ENCODE measurements around the gene TOMM6.

Gene TOMM6

DNA sequence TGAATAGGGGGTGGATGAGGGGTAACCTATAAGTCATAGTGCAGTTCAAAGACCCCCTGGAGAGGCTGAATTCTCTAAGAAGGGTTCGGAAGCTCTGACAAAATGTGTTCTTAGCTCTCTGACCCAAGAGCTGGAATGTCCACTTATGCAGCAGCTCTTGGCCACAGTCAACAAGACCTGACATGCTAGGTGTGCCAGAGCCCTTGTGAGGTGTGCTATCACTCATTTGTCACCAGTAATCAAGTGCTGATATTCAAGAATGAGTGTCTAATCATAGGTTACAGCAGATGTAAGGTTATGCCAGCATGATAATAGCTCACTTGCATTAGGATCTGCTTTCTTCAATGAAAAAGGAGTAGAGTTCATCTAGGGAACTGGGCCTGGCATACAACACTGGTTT lies 28.1 kb downstream of the TOMM6 start:
- H2AFZ ChIP-seq (ENCODE audit: low read depth, low read length, severe bottlenecking): no peak overlapping the region
- H3K27me3 ChIP-seq (ENCODE audit: low read length): no peaks in the 10 kb centered on the region
- TF ChIP-seq EZH2phosphoT487 (conservative IDR thresholded peaks at IDR 0.05; ENCODE audit: low read length): no peak
- TF ChIP-seq, protein P1, sequence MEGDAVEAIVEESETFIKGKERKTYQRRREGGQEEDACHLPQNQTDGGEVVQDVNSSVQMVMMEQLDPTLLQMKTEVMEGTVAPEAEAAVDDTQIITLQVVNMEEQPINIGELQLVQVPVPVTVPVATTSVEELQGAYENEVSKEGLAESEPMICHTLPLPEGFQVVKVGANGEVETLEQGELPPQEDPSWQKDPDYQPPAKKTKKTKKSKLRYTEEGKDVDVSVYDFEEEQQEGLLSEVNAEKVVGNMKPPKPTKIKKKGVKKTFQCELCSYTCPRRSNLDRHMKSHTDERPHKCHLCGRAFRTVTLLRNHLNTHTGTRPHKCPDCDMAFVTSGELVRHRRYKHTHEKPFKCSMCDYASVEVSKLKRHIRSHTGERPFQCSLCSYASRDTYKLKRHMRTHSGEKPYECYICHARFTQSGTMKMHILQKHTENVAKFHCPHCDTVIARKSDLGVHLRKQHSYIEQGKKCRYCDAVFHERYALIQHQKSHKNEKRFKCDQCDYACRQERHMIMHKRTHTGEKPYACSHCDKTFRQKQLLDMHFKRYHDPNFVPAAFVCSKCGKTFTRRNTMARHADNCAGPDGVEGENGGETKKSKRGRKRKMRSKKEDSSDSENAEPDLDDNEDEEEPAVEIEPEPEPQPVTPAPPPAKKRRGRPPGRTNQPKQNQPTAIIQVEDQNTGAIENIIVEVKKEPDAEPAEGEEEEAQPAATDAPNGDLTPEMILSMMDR (IDR thresholded peaks at IDR 0.05; ENCODE audit: insufficient read depth, low read length, poor library complexity, severe bottlenecking): no peak
- no peaks in the 10 kb centered on the region for H3K9me3 ChIP-seq (ENCODE audit: insufficient read depth, low read length)
- peaks cover 5% of the 10 kb centered on the region; the same call in 1 of the 2 replicates for H3F3A ChIP-seq (ENCODE audit: insufficient read depth)
- H3K79me2 ChIP-seq (ENCODE audit: insufficient read depth, low read length): no peaks in the 10 kb centered on the region
- no peaks in the 10 kb centered on the region for H4K20me1 ChIP-seq (ENCODE audit: low read depth, low read length)
- no peak overlapping the region for H3K4me2 ChIP-seq (ENCODE audit: low read depth, low read length, poor library complexity, severe bottlenecking)
- no peak overlapping the region for H3K4me3 ChIP-seq (ENCODE audit: insufficient read depth, low read length, poor library complexity, severe bottlenecking)
- no peaks in the 10 kb centered on the region for H3K36me3 ChIP-seq (ENCODE audit: low read length)
- no peak overlapping the region for H3K27ac ChIP-seq (ENCODE audit: low read depth, low read length)
- H3K9me2 ChIP-seq (replicated peaks; ENCODE audit: insufficient read depth, low read length): no peaks in the 10 kb centered on the region
- no peak overlapping the region for H3K9ac ChIP-seq (ENCODE audit: low read length)

DNA sequence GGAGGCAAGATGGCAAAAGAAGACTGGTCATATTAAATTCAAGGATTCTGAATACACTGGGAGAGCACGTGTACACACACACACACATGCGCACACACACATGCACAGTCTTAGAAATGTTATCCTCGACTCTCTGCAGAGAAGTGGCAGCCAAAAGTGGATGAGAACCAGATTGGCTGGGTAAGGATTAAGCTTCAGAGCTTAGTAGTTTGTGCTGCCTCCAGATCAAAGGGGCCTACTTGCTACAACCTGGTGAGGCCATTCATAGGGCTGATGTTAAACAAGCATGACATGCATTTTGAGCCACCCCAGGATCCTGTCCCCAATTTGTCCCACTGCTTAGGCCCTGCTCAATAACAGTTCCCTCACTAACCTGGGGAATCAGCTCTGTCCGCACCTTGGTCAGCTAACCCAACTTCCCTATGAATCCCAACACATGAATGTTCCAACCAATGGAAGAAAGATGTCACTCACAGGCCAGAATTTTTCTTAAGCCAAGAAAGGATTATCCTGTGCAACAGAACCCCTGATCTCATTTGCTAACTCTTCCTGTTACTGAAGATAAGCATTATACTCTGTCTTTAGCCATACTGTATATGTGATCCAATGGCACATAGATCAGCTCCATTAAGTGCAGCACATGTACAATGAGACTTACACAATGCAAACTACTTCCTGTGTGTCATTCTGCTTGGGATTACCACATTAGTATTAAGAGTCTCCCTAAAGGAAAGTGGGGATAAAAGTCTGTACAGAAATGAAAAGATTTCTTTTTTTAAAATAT lies 31.0 kb downstream of the TOMM6 start:
- H3K9me2 ChIP-seq (replicated peaks; ENCODE audit: insufficient read depth, low read length): no peaks in the 10 kb centered on the region
- H3K79me2 ChIP-seq (ENCODE audit: insufficient read depth, low read length): no peaks in the 10 kb centered on the region
- TF ChIP-seq EZH2phosphoT487 (conservative IDR thresholded peaks at IDR 0.05; ENCODE audit: low read length): no peak
- TF ChIP-seq, protein P1 (IDR thresholded peaks at IDR 0.05; ENCODE audit: insufficient read depth, low read length, poor library complexity, severe bottlenecking): no peak
- no peak overlapping the region for H2AFZ ChIP-seq (ENCODE audit: low read depth, low read length, severe bottlenecking)
- H3K9me3 ChIP-seq (ENCODE audit: insufficient read depth, low read length): no peaks in the 10 kb centered on the region
- no peak overlapping the region for H3K27ac ChIP-seq (ENCODE audit: low read depth, low read length)
- H4K20me1 ChIP-seq (ENCODE audit: low read depth, low read length): no peaks in the 10 kb centered on the region
- no peak overlapping the region for H3K4me3 ChIP-seq (ENCODE audit: insufficient read depth, low read length, poor library complexity, severe bottlenecking)
- H3K4me2 ChIP-seq (ENCODE audit: low read depth, low read length, poor library complexity, severe bottlenecking): no peak overlapping the region
- no peaks in the 10 kb centered on the region for H3F3A ChIP-seq (ENCODE audit: insufficient read depth)
- H3K36me3 ChIP-seq (ENCODE audit: low read length): no peaks in the 10 kb centered on the region
- no peaks in the 10 kb centered on the region for H3K27me3 ChIP-seq (ENCODE audit: low read length)
- no peak overlapping the region for H3K9ac ChIP-seq (ENCODE audit: low read length)

DNA sequence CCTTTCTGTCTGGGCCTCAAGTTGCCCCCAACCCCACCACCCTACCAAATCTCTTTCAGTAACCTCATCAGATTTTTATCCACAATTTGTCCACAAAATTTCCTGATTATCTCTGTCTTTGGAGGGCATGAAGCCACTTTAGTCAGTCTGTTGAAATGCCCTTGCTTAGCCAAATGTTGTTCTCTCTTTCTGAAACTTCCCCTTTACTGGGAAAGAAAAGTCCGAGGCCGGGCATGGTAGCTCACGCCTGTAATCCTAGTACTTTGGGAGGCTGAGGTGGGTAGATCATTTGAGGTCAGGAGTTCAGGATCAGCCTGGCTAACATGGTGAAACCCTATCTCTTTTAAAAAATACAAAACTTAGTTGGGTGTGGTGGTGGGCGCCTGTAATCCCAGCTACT lies 33.8 kb downstream of the TOMM6 start:
- no peaks in the 10 kb centered on the region for H3F3A ChIP-seq (ENCODE audit: insufficient read depth)
- H2AFZ ChIP-seq (ENCODE audit: low read depth, low read length, severe bottlenecking): no peak overlapping the region
- TF ChIP-seq, protein P1 (IDR thresholded peaks at IDR 0.05; ENCODE audit: insufficient read depth, low read length, poor library complexity, severe bottlenecking): no peak
- no peak for TF ChIP-seq EZH2phosphoT487 (conservative IDR thresholded peaks at IDR 0.05; ENCODE audit: low read length)
- no peak overlapping the region for H3K4me2 ChIP-seq (ENCODE audit: low read depth, low read length, poor library complexity, severe bottlenecking)
- H3K9me2 ChIP-seq (replicated peaks; ENCODE audit: insufficient read depth, low read length): no peaks in the 10 kb centered on the region
- H3K9ac ChIP-seq (ENCODE audit: low read length): no peak overlapping the region
- H3K27me3 ChIP-seq (ENCODE audit: low read length): no peaks in the 10 kb centered on the region
- H3K36me3 ChIP-seq (ENCODE audit: low read length): no peaks in the 10 kb centered on the region
- no peaks in the 10 kb centered on the region for H3K9me3 ChIP-seq (ENCODE audit: insufficient read depth, low read length)
- H3K79me2 ChIP-seq (ENCODE audit: insufficient read depth, low read length): no peaks in the 10 kb centered on the region
- H3K4me3 ChIP-seq (ENCODE audit: insufficient read depth, low read length, poor library complexity, severe bottlenecking): no peak overlapping the region
- H3K27ac ChIP-seq (ENCODE audit: low read depth, low read length): no peak overlapping the region
- no peaks in the 10 kb centered on the region for H4K20me1 ChIP-seq (ENCODE audit: low read depth, low read length)

All from SU-DHL-6 (cell line).